HG03066 (cell line): Measurements from ENCODE around the gene CCDC175.

Experiments
- ATAC-seq: cut with Tn5 transposase; IDR thresholded peaks from one replicate; pipeline ENCODE4 v1.9.1; 2021; ENCODE audit warnings: low read depth; ENCODE audit not compliant: unreplicated experiment

CCDC175 gene

DNA sequence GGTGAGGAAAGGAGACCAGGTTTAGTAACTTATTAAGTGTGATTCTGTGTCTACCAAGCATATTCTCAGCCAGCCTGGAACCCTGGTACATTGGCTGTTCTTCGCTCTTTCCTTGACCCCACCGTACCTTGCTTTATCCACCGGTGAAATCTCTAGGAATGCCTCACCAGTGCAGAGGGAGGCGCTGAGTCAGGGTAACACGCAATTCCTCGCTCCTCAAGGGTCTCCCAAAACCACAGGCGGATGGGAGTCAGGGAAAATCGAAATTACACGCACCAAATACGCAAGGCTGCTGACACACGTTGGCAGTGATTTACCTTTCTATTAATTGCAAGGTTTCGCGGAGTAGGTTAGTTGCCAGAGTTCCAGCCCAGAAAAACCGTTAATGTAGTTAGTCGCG, 93.2 kb downstream of the CCDC175 start:
- no peak for ATAC-seq

DNA sequence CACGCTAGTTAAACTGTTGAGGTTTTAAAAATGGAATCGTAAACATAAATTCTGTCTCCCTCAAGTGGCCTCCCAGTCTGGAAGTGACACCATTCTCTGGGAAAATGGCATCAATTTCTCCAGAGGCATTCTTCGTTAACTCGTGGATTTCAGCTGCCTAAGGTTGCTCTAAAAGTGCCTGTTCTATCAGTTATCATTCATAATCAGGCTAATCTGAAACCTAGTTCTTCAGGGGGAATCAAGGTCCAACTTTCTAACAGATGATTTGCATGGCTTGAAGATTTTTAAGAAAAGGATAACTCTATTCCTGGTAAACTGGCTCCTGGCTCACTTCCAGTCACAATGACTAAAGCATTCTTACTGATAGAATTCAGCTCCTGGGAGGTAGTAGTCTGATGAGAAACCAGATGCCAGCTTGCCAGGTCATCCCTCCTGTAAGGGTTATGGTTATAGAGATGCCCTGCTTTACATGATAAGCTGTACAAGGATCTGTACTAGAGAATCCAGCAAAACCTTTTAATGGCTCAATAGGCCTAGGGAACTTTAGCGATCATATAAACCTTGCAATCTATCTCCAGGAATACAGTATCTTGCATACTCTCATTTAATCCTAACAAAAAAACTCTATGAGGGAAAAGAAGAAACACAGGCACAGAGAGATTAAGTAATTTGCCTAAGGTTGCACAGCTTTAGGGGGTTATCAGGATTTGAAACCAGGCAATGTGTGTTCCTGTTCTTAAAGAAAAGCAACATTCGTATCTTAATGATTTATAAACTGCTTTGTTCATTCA, 93.9 kb downstream of the CCDC175 start:
- no peak for ATAC-seq

DNA sequence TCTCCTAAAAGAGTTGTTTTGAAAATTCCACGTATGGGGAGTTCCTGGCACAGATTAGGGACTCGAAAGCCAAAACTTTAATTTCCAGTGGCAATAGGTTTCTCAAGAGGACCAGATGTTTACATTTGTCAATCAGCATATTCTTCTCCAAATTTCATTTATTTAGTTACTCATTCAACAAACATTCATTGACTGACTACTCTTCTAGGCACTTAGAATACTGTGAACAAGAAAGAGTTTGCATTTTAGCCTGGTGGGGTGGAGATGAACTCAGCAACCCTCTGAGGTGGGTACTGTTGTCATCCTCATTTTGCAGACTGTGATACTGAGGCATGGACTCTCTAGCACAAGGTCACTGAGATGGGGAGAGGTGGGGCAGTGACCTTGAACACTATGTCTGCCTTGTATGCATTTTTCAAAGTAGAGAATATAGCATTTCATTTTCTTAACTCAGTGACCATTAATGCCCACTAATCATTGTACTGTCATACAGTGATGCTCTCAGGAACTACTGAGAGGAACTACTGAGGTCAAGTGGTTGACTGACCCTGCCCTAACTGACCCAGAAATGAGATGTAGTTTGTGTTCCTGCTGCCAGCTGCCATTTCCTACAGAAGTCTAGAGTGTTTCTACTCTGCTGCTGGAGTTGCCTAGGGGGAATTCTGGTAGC, 94.6 kb downstream of the CCDC175 start:
- ATAC-seq, result no peak

DNA sequence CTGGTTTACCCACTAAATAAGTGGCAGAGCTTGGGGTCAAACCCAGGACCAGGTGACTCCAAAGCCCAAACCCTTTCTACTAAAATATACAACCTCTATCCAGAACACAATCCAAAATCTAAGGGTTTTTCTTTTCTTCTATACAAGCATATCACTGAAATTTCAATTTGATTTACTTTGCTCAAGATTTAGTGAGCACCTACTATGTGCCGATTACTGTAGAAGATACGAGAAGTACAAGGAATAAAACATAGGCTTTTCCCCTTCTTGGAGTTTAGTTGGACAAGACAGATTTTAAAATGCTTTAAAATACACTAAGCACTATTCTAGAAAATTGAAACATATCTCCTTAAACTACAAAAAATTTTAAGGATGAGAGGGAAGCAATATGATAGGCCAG, 95.2 kb downstream of the CCDC175 start:
- no peak for ATAC-seq

DNA sequence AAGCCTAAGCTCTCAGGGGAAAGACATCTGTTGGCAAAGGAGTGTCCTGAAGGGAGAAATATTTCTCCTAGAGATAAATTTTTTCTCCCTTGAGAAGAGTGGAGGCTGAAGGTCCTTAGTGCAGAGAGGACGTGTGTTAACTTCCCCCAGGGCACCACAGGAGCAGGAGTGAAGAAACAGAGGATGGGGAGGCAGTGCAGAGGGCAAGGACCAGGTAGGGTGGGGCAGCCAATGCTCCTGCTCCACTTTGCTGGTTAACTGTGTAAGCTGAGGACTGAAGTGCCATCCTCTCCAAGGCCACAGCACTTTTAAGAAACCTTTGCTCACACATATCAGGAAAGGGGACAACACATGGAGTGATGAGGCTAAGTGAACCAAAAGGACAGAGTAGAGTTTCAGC, 96.4 kb downstream of the CCDC175 start:
- ATAC-seq, result no peak

DNA sequence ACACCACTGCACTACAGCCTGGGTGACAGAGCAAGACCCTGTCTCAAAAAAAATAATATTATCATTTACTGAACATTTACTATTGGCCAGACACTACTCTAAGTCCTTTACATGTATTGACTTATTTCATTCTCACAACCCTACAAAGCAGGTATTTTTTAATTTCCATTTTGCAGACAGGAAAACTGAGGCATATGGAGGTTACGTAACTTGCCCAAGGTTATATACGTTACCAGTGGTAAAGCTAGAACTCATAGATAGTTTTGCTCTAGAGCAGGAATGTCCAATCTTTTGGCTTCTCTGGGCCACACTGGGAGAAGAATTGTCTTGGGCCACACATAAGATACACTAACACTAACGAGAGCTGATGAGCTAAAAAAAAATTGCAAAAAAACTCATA, 98.1 kb downstream of the CCDC175 start:
- ATAC-seq, result no peak

DNA sequence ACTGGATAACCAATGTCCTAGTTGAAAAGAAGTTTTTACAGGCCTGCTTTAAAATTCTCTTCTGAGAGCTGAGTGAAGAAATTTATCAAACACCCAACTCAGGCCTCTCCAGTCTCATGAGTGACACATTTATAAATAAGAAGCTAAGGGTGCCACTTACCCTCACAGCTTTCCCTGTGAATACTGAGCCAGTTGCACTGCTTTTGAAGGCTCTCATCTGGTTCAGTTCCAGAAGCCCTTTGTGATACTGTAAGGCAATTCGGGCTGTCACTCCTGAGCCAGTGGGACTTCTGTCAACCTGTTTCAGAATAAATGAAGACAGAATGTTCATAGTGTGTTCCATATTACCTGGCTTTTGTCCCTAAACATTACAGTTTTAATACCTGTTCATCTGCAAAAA, 100.9 kb downstream of the CCDC175 start:
- no peak for ATAC-seq

DNA sequence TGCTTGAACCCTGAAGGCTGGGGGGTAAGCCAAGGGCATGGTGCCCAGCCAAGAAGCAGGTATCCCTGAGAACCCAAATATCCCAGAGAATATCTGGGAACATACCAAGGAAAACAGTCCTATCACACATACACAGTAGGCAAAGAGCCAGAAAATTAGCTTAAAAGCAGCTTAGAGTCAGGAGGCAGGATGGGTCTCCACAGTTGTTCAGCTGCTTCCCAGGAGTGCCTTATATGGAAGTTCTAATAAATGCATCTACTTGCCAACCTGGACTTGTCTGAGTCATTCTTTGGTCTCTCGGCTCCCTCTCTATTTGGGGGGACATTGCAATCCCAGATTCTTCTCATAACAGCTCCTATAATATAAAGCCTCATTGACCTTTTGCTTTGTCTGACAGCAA, 102.4 kb downstream of the CCDC175 start:
- no peak for ATAC-seq

DNA sequence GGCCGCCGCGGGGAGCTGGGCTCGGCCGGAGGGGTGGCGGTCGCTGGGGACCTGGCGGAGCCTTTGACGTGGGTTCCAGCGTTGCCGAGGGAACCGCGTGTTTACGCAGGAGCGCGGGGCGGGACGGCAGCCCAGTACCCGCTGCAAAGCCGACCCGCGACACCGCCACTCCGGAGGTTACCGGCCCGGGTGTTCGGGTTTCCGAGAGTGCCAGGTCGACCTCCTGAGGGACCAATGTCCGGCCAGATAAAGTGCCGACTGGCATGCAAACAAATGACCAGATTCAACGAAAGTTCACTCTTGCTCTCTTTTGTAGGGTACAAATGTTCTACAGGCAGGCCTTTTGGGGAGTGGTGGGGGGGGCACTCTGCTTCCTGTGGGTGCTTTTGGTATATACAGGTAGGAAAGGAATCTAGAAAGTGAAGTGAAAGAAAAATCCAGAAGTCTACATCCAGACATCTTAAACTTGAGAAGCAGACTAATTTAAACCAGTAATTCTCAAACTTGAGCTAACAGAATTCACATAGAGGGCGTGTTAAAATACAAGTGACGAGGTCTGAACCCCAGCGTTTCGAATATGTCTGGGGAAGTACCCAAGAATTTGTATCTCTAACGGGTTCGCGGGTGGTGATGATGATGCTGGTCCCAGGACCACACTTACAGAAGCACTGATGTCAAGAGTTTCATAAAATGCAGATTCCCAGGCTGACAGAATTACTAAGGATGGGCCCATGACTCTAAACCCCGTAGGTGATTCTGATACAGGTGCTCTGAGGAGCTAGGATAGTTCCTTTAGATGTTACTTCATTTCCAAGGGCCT, 111.1 kb downstream of the CCDC175 start, which contains the start of gene GPR135:
Gene GPR135, minus strand, starts transcription at position 65 of the 820 bp plus-strand sequence. CDS start 154 bp downstream, outside the sequence.
- ATAC-seq, result no peak

DNA sequence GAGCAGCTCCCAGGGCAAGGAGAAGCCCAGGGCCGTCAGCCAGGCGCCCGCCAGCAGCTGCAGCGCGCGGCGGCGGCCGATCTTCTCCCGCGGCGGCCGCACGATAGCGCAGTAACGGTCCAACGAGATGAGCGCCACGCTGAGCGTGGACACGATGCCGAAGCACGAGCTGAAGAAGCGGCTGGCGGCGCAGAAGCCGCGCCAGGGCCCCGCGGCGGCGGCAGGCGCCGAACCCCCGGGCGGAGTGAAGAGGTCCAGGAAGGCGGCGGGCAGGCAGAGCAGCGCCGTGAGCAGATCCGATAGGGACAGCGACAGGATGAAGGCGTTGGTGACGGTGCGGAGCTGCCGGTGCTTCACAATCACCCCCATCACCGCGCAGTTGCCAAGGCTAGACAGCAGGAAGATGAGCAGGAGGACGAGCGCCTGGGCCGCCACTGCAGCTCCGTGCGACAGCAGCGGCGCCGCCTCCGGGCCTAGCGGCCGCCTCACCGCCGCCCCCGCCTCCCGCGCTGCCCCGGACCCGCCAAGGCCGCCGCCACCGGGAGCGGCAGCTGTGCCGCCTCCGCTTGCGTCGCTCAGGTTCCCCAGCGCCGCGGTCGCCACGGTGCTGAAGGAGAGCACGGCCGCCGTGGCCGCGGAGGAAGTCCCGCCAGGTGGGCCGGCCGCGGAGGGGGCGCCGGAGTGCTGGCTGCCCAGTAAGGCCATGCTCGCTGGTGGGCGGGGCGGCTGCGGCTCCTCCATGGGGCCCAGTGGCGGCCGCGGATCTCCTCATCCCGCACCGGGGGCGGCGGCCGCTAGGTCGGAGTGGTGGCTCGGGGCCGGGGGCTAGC, 111.9 kb downstream of the CCDC175 start:
- peak; percentile 60 for ATAC-seq

DNA sequence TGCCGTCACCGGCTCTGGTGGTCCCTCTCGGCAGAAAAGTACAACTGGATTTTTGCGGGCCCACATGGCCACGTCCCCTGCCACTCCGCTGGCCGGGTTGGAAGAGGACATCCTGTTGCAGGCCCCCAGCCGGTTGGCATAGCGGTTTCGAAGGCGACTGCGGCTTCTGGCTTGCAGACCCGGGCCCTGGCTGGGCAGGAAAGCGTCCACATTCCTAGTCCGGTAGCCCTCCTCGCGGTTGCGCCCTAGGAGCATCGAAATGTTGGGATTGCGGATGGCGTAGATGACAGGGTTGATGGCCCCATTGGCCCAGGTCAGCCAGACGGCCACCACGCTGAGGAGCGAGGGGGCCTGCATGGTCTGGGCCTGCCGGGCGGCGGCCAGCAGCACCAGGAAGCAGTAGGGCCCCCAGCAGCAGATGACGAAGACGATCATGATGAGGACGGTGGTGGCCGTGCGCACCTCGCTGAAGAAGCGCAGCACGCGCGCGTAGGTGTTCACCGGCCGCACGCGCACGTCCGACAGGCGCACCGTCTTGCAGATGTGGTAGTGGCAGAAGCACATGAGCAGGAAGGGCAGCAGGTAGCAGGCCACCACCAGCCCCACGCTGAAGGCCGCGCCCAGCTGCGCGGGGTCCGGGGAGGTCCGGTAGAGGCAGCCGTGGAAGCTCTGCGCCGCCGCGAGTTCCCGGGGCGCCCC, 112.7 kb downstream of the CCDC175 start:
- peak; percentile 29 for ATAC-seq

DNA sequence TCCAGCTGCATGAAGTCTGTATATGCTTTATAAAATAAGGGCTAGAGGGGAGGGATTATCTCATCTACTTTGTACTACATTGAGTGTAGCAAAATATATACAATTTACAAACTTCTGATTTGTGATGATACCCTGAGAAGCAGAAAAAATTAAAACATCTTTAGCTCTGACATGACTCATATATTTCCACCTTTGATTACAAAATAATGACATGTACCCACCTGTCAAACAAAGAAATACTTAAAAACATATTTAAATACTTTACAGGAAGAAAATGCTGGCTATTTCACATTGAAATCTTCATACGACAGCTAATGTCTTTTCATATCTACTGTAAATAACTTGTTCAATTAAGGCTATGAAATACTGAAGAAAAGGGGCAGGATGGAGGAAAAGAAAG, 114.7 kb downstream of the CCDC175 start:
- ATAC-seq, result no peak

DNA sequence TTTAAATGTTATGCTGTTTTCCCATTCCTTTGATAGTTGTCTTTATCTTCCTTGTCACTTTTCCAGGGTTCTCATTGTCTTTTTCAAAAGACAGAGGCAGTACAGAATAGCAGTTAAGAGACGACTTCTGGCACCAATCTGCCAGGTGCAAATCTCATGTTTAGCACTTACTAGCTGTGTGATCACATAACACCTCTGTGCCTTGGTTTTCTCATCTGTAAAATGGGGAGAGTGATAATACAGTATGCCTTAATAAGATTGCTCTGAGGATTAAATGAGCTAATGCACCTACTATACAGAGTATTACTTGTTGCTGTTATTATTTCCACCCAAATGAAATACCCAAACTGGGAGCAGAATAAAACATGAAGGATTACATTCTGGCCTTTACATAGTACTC, 116.2 kb downstream of the CCDC175 start:
- ATAC-seq, result no peak

DNA sequence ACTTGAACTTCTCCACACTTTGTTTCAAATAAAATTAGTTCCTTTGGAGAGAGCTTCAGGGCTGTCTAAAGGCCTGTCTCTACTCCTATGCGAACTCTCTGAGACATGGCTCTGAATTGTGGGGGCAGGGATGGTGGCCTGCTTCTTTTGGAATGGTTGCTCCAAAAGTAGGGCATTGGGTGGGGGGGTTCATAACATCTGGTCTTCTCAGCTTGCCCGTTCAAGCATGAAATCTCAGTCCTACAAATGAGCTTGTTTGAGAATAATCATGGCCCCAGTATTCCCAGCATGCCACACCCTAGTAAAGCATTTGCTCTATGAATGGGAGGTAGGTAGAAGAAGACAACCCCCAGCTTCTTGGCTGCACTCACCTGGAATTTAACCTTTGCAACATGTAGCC, 118.1 kb downstream of the CCDC175 start:
- ATAC-seq, result no peak

DNA sequence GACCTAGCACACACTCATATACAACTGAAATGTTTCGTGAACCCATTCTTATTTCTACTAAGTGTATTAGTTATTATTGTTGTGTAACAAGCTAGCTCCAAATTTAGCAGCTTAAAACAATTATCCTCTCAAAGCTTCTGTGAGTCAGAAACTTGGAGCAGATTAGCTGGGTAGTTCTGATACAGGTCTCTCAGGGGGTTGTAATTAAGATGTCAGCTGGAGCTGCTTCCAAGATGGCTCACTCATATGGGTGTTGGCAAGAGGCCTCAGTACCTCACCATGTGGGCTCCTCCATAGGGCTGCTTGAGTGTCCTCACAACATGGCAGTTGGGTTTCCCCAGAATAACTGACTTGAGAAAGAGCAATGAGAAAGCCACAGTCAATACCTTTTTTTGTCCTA, 121.2 kb downstream of the CCDC175 start:
- no peak for ATAC-seq
